Inflammatory macrophage treated with lipopolysaccharide for 4 hours (primary cell): ENCODE data around the gene LAMC1.
A peak's percentile ranks its signal among the peaks of the same experiment; 100 is the strongest.

Experiments used
- DNase-seq: peaks from one replicate; pipeline ENCODE4 v3.0.0-alpha.2; 2020

Gene LAMC1

GRCh38 chr1:183021405-183022201 lies 1.6 kb upstream of the LAMC1 start:
- no peak for DNase-seq

- peak; percentile 79 for DNase-seq
These were observed 746 bp upstream of the LAMC1 start for GRCh38 chr1:183022202-183023145.

- DNase-seq = peak; percentile 18
These were observed 539 bp downstream of the LAMC1 start for GRCh38 chr1:183023601-183024316.

- no peak for DNase-seq
These were observed 1.2 kb downstream of the LAMC1 start for GRCh38 chr1:183024317-183025009.

- no peak for DNase-seq
These were observed 1.8 kb downstream of the LAMC1 start for GRCh38 chr1:183025010-183025337.

GRCh38 chr1:183025782-183026774 lies 2.9 kb downstream of the LAMC1 start:
- DNase-seq = no peak

GRCh38 chr1:183027031-183027430 lies 3.8 kb downstream of the LAMC1 start:
- no peak for DNase-seq

- DNase-seq = no peak
These were observed 4.6 kb downstream of the LAMC1 start for GRCh38 chr1:183027791-183028190.

- DNase-seq = peak; percentile 6
These were observed 6.4 kb downstream of the LAMC1 start for GRCh38 chr1:183029591-183030000.

- no peak for DNase-seq
These were observed 6.8 kb downstream of the LAMC1 start for GRCh38 chr1:183030053-183030452.

- DNase-seq = no peak
These were observed 9.1 kb downstream of the LAMC1 start for GRCh38 chr1:183032122-183032921.

GRCh38 chr1:183033205-183033604 lies 10.0 kb downstream of the LAMC1 start:
- DNase-seq = no peak

GRCh38 chr1:183034682-183035081 lies 11.5 kb downstream of the LAMC1 start:
- DNase-seq = no peak

GRCh38 chr1:183038333-183038866 lies 15.2 kb downstream of the LAMC1 start:
- no peak for DNase-seq

- no peak for DNase-seq
These were observed 15.7 kb downstream of the LAMC1 start for GRCh38 chr1:183038913-183039312.

GRCh38 chr1:183039330-183039729 lies 16.1 kb downstream of the LAMC1 start:
- DNase-seq = no peak

- DNase-seq = no peak
These were observed 16.8 kb downstream of the LAMC1 start for GRCh38 chr1:183039985-183040447.

GRCh38 chr1:183040547-183040971 lies 17.3 kb downstream of the LAMC1 start:
- no peak for DNase-seq

GRCh38 chr1:183043254-183043653 lies 20.0 kb downstream of the LAMC1 start:
- no peak for DNase-seq
